ELR (cell line): ENCODE data around the gene RNU1-3.
"Not testable (repeated sequence)": the region's sequence is repeated elsewhere in the genome, so short reads cannot be mapped to it uniquely, and the experiment has no call there.

Experiments
- DNase-seq: peaks from one replicate; pipeline ENCODE4 v3.0.0-alpha.2; 2015; ENCODE audit warnings: low read depth

Gene RNU1-3

DNA sequence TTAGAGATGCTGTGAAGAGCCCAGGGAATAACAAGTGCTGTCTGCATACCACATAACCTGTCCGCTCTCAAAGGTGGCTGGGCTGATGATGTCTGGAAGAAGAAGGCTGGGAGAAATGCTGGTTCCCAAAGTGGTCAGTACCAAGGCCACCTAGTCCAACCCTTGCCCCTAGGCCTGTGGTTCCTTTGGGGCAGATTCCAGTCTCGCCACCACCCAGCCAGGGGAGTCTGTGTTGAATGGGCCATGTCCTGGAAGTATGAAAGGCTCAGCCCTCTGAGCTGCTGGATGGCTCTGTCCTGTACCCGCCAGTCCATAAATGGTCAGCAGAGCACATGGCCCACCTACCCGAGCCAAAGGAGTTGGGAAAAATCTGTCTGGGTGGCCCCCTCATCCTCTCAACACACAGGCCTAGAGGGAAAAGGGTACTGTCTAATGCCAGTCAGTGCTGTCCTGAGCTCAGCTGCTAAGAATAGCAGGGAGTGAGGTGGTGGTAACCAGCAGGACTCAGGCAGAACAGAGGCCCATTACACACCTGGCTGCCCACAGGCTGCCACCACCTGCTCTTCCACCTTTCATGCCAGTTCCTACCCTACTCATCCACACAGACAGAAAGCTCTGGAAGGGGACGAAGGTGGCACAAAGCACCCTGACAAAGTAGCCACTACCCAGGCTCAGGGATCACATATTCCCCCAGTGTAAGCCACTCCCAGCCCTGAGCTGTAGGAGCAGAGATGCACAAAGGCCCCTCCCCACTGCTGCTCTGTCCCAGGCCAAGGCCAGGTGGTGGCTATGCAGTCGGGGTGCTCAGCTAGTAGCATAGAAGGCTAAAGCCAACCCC lies 28.6 kb downstream of the RNU1-3 start:
- not testable (repeated sequence) for DNase-seq

- DNase-seq, result not testable (repeated sequence)
These were observed 30.1 kb downstream of the RNU1-3 start for GRCh38 chr1:16636551-16637195.

DNA sequence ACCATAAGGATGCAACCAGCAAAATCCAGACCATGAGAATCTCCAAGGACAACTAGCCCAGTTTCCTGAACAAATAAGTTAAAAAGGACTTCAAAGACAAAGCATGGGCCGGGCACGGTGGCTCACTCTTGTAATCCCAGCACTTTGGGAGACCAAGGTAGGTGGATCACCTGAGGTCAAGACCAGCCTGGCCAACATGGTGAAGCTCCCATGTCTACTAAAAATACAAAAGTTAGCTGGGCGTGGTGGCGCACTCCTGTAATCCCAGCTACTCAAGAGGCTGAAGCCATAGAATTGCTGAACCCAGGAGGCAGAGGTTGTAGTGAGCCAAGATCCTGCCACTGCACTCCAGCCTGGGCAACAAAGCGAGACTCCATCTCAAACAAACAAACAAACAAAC lies 30.8 kb downstream of the RNU1-3 start:
- DNase-seq, result not testable (repeated sequence)

DNA sequence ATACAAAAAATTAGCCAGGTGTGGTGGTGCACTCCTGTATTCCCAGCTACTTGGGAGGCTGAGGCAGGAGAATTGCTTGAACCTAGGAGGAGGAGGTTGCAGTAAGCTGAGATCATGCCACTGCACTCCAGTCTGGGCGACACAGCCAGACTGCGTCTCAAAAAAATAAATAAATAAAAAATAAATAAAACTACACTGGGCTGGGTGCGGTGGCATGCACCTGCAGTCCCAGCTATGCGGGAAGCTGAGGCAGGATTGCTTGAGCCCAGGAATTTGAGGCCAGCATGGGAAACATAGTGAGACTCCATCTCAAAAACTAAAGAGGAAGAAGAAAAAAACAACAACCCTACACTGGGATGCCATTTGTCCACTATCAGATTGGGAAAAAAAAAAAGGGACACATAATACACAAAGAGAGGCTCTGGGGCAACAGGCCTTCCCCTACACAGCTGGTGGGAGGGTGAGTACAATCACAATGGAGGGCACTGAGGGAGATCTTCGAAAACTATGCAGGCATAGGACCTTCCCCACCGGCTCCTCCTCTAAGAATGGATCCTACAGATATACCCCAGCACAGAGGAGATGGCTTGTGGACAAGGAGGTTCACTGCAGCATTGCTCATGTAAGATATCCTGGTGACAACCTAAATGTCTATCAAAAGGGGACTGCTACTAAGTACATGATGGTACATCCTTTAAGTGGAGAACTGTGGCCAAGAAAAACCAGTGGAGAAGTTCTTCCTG lies 33.0 kb downstream of the RNU1-3 start:
- DNase-seq, result not testable (repeated sequence)

DNA sequence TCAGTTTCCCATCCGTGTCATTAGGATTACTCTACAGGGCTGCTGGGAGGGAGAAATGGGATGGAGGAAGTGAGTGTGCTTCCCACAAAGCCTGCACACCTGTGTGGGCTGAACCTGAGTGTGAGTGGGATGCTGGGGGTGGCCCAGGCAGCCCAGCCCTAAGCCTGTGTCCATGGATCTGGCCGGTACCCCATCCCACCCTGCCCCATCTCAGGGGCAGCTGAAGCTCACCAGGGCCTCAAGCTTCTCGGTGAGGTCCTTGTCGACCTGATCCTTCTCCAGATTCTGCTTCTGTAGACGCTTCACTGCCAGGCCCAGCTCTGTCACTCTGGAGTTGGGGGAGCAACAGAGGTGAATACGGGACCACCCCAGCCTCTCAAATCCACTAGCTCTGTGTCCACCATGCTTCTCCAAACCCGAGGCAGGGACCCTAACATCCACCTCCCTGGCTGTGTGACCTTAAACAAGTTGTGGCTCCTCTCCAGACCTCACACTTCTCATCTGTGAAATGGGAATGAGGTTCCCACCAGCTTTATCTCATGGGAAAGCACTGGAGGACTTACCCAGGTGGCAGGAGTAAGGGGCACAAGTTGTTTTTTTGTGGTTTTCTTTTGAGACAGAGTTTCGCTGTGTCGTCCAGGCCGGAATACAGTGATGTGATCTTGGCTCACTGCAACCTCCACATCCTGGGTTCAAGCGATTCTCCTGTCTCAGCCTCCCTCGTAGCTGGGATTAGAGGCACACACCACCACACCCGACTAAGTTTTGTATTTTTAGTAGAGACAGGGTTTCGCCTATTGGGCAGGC lies 34.5 kb downstream of the RNU1-3 start:
- DNase-seq, result not testable (repeated sequence)

GRCh38 chr1:16631248-16632043 lies 35.3 kb downstream of the RNU1-3 start:
- DNase-seq, result no peak

DNA sequence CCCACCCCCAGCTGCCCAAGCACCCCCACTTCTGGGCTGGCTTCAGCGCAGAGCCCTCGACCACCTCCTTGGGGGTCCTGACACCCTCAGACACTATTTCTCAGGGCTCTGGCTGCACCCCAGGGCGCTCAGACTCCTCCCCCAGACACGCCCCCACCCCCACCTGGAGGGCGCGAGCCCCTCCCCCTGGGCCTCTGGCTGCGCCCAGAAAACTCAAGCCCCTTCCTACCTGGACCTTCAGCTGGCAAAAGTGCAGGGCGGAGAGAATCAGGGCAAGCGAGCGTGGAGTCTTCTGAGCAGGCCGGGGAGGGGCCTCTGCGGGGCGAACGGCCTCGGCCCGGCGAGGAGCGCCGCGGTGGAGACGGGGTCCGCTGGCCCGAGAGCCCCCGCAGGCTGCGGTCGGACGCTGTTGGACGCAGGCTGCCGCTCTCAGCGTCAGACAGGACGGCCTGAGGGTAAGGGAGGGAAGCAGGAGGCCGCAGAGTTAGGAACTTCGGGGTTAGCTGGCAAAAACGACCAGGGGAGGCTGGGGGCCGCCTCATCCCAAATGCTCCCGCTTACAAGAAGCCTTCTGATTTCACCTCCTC lies 36.0 kb downstream of the RNU1-3 start:
- no peak for DNase-seq

DNA sequence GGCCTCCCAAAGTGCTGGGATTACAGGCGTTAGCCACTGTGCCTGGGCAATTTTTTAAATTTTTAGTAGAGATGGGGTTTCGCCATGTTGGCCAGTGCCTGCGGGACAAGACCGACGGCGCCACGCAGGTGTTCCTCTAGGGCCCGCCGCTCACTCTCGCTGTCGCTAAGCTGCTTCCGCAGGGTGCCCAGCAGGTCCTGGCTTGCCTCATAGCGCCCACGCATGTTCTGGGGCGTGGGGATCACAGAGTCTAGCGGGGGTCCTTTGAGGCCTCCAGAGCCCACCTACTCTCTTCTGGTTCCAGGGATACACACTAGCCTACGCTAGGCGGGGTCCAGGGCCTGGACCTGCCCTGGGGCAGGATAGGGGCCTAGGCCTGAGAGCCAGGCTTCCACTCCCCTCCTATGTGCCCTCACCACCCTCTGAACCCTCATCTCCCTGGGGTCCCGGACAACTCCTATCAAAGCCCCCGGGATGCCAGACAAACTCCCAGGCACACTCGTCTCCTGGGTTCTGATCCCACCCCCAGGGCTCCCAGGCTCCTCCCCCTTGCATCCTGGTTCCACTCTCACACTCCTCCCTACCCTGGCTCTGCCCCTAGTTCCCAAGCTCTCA lies 36.7 kb downstream of the RNU1-3 start:
- not testable (repeated sequence) for DNase-seq

DNA sequence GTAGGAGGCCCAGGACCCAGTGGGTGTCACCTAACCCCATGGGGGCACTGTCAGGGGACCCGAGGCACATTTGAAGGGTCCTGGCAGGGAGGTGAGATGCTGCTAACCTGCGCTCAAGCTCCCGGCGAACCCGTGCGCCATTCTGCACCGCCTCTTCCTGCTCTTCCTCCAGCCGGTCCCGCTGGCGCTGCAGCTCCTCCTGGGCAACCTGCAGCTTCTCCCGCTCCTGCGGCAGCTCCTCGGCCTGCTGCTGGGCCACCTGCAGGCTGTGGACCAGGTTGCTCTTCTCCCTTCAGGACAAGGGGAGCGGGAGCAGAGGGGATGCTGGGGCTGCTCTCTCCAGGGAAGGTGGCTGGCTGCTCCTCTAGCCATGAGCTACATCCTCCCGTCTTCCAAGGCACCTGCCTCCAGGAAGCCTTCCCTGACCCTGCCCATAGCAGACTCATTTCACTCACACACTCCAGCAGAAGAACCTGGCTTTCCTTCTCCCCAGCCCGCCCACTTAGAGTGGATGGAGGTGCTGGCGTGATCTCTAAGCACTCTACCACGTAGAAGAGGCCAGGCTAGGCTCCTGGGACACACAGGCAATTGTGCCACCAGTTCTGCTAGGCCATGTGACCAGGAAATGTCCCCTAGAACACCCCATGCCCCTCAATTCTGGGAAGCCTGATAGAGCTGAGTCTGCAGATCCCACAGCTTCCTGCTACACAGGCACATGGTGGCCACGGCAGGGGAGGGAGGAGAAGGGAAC lies 38.2 kb downstream of the RNU1-3 start:
- DNase-seq, result no peak

DNA sequence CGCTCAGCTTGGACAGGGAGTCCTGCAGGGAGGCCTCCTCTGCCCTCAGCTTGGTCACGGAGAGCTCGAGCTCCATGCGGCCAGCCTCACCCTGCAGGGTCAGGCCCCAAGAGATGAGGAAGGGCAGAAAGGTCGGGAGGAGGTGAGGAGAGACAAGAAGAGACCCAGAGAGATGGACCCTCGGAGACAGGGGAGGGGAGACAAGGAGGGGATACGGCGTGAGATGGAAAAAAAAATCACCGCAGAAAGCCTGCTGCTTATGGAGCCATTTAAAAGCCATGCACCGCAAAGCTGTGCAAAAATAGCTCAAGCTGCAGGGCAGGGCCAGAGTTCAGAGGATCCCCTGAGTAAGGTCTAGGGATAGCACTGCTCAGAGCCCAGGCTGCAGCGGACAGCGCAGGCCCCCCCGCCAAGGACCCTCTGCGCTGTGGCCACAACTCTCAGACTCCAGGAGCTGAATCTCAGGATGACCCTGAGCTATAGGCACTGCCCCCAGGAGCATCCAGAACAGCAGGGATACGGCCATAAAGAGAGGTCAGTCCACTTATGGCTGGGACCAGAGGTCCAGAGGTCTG lies 40.3 kb downstream of the RNU1-3 start:
- DNase-seq, result not testable (repeated sequence)

DNA sequence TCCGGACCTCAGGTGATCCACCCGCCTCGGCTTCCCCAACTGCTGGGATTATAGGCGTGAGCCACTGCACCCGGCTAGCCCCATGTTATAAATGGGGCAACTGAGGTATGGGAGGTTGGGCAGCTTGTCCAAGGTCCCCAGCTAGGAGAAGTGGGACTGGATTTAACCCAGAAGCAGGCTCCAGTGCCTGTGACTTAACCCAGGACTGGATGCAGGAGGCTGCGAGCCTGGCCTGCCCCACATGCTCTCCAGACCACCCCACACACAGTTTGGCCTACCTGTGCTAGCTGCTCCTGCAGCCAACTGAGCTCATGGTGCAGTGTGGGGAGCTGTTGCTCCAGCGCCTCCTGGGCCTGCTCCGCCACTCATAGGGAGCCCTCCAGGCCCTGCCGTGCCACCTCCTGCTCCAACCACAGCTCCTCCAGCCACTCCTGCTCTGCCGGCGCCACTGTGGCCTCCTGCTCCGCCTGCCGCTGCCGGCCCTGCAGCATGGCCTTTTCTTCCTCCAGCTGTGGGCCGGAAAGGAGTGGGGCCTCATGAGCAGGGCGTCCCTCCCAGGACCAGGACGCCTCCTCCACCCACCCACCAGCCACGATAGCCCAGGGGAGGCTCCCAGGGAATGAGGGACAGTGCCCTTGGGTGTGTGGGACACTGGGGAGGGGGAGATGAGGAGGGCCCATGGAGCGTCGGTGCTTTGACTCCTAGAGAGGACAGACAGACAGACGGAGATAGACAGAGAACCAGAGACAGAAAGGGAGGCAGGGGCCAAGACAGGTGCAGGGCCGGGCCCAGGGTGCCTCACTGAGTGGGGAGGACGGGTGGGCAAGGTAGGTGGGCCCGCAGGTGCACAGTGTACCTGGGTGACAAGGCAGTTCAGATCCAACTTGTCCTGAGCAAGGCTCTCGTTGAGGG lies 41.0 kb downstream of the RNU1-3 start:
- DNase-seq, result no peak

DNA sequence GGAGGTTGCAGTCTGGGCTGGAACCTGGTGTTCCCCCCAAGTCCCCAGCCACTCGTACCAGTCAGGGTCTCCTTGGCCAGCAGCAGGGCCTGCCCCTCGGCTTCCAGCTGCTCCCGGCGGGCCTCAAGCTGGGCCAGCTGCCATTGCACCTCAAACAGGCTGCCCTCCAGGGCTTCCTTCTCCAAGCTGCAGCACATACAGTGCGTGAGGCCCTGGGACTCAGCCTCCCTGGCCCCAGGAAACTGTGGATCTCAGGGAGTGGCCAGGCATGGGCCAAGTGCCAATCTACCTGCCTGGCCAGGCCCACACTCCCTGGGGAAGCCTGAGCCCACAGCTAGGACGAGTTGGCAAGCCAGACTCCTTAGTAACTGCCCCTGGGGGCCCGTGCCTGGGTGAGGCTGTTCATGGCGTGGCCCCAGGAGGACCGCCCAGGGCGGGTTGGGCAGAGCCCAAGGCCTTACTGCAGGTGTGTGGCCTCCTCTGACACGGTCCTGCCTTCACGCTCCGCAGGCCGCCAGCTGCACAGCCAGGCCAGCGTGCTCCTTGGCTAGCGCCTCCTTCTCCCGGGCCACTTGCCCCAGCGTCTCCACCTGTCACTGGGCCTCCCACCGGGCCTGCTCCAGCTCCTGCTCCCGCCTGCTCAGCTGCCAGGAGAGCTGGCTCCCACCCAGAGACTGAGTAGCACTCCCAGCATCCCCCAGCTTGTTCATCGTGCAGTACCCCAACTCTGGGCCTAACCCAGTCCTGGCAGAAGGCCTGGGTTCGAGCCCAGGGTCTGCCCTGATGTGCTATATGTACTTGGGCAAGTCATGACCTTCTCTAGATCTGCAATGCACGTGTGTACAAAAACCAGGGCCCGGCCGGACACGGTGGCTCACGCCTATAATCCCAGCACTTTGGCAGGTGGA lies 42.7 kb downstream of the RNU1-3 start:
- DNase-seq, result not testable (repeated sequence)

GRCh38 chr1:16623337-16623736 lies 43.4 kb downstream of the RNU1-3 start:
- DNase-seq, result peak; percentile 90

DNA sequence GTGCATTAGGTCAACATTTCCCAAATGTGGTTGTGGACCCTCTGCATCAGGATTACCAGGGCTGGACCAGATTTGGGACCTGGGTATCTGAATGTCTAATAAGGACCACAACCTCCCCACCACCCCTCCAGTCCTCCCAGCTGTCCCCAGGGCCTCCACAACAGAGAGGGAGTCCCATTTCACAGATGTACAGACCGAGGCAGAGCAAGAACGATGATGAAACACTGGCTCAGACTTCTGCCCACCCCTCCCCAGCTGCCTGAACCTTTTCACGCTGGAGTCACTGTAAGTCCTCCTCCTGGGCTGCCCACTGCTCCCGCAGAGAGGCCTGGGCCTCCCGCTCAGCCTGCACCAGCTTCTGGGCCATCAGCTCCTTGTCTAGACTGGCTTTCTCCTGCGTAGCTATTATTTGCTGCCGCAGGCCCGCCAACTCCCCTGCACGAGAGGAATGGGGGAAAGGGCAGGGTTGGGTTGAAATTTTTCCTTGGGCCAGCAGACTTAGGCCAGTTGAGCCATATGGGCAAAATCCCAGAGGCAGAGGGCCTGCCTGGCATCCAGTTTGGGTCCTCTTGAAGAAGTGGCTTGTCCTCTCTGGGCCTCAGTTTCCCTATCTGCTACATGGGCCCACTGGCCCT lies 45.0 kb downstream of the RNU1-3 start:
- not testable (repeated sequence) for DNase-seq

- no peak for DNase-seq
These were observed 45.5 kb downstream of the RNU1-3 start for GRCh38 chr1:16621300-16621658.

GRCh38 chr1:16619803-16620501 lies 46.8 kb downstream of the RNU1-3 start:
- peak; percentile 59 for DNase-seq
